HG03432 (cell line): Measurements from ENCODE around the gene RBM5.
"Not testable (repeated sequence)": the region's sequence is repeated elsewhere in the genome, so short reads cannot be mapped to it uniquely, and the experiment has no call there.

Experiments
- ATAC-seq: cut with Tn5 transposase; IDR thresholded peaks from one replicate; pipeline ENCODE4 v1.9.1; 2021; ENCODE audit warnings: mild to moderate bottlenecking, moderate library complexity; ENCODE audit not compliant: unreplicated experiment

RBM5 gene

DNA sequence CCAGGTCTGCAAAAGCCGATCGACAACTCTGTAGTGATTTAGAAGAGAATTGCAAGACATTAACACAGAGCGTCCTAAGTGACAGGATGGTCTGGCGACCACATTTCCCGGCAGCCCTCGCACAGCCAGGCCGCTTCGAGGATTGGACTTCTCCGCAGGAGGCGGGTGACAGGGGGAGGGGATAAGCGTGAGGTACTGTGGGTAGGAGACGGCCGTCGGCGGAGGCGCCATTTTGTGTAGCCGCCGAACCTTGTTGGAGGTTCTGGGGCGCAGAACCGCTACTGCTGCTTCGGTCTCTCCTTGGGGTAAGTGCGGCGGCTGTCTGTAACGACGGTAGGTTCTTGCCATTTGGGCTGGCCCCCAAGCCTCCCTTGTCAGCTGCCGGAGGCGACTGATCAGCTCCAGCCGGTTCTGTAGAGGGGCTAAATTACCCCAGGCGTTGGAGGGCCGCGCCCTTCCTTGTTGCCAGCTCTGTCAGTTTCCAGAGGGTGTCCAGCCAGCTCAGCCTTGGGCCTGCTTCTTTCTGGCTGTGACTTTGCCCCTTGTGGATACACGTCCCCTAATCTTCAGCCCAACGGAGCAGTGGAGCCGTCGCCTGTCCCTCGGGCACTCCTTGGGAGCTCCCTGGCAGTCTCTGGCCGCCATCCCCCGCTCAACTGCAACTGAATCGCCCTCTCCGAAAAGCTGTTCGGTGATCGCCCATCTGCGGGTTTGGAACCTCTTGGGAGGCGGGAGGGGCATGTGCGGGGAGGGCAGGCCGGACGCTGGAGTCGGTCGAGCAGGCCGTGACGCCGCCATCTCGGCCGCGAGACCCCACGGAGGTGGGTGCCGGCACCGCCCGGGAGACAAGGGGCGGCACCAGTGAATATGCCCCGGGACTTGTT, at the start of gene RBM5:
Gene RBM5, plus strand, starts transcription at position 195 of the 884 bp plus-strand sequence. CDS start 1,516 bp downstream, outside the sequence.
- peak; percentile 97 for ATAC-seq

GRCh38 chr3:50044976-50045375, 43.7 kb upstream of the RBM5 start:
- ATAC-seq, result no peak

GRCh38 chr3:50047426-50047825, 41.3 kb upstream of the RBM5 start:
- ATAC-seq, result no peak

DNA sequence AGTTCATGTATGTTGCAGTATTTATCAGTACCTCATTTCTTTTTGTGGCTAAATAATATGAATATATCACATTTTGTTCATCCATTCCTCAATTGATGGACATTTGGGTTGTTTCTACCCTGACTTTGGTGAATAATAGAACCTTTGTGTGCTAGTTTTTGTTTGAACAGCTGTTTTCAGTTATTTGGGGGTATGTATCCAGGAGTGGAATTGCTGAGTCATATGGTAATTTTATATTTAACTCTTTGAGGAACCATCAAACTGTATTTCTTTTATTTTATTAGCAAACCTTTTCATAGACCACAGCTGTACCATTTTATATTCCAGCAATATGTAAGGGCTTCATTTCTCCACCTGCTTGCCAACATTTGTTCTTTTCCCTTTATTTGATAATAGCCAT, 38.4 kb upstream of the RBM5 start:
- ATAC-seq, result no peak

GRCh38 chr3:50057756-50058155, 31.0 kb upstream of the RBM5 start:
- no peak for ATAC-seq

DNA sequence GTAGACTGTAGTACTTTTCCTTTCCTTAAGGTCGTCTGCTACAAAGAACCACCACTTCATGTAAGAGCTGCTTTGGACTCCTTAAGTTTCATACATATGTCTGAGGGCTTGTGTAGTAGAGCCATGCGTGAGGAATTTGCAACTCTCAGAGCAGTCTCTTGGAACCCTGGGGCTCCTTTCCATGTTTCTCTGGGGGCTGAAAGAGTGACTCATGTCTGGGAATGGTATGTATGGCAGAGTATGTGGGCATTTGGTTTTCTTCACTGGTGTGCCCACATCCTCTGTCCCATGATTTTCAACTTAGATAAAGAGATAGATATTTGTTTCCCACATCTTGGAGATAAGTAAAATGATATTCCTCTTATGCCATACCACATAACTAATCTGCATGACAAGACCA, 20.6 kb upstream of the RBM5 start:
- no peak for ATAC-seq

- ATAC-seq, result no peak
Observed at GRCh38 chr3:50078091-50078490, 10.6 kb upstream of the RBM5 start.

- no peak for ATAC-seq
Observed at GRCh38 chr3:50078622-50079021, 10.1 kb upstream of the RBM5 start.

- not testable (repeated sequence) for ATAC-seq
Observed at GRCh38 chr3:50084951-50085350, 3.8 kb upstream of the RBM5 start.

- no peak for ATAC-seq
Observed at GRCh38 chr3:50089609-50089945, 858 bp downstream of the RBM5 start.

DNA sequence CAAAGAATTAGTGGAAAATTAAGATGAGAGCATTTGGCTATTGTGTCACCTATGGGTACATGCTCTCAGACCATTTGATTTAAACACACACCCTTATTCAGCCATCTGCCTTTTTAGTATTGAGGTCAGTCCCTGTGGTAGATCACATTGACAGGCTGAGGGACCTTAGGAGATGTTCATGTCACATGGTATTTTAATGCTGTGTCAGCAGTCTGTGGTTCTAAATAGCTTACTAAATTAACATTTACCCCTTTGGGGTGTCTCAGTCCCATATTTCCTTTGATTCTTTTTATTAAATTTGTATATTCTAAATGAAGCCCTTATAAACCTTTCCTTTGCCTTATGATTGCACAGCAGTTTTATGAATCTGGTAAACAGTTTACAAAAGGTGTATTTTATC, 2.3 kb downstream of the RBM5 start:
- ATAC-seq, result no peak

GRCh38 chr3:50095352-50095998, 6.8 kb downstream of the RBM5 start:
- ATAC-seq, result no peak

GRCh38 chr3:50100386-50100785, 11.7 kb downstream of the RBM5 start:
- no peak for ATAC-seq

DNA sequence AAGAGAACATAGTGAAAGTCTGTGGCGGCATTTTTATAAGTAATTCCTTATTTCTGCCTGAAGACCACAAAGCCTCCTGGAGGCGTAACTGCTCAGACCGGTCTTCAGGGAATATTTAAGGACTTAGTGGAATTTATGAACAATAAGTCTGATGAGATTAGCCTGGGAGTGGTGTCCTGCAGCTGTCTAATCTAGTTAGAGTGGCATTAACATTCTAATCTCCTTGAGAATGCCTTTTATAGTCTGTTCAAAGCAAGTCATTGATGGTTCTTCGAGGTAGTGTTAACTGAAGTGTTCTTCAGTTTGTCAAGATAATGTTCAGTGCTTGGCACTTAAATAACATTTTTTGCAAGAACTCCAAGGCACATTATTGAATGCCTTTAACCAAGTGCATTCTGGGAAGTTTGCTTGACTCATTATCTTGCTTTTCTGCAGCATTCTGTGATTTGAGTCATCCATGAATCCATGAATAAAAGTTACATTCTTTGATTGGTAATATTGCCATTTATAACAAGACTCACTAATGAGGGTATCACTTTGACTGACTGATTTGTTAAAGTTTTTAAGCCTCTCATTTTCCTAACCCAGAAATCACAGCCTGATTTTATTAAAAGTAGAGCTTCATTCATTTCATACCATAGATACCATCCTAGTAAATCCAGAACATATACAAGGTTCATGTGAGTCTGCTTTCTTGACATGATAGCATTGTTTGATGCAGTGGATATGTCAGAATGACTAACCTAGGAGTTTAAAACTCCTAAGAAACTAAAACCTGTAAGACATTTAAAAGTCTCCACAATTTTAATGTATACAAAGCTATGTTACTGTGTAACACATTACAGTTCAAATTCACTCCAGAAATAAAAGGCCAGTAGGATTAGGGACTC, 12.5 kb downstream of the RBM5 start:
- ATAC-seq, result no peak

- ATAC-seq, result no peak
Observed at GRCh38 chr3:50102558-50102957, 13.8 kb downstream of the RBM5 start.

DNA sequence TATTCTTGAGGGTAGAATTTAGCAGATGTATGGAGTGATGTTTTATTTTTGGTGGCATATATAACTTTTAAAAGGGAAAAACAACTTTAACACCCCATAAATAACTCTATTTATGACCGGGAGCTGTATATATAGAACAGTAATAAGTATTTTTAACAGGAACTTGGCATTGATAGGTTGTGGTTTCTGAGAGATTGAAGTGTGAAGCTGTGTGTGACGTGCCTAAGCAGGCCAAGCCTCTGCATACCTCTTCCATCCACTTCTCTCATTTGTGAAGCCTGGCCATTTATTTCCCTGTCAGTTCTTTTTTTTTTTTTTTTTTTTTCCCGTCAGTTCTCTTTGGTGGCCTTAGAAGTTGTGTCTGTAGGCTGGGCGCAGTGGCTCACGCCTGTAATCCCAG, 23.0 kb downstream of the RBM5 start:
- no peak for ATAC-seq

GRCh38 chr3:50112462-50112861, 23.7 kb downstream of the RBM5 start:
- ATAC-seq, result no peak

GRCh38 chr3:50117120-50117519, 28.4 kb downstream of the RBM5 start:
- no peak for ATAC-seq

DNA sequence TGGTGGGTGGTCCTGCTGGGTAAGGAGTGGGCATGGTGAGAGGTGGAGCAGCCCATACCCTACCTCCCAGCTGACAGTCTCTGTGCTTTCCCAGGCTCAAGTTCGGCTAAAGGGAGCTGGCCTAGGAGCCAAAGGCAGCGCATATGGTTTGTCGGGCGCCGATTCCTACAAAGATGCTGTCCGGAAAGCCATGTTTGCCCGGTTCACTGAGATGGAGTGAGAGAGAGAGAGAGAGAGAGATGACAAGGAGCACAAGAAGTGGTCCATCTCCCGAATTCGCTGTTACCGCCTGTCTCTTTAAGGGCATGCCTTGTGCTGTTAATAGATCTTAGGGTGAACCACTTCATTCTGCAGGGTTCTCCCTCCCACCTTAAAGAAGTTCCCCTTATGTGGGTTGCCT, 29.5 kb downstream of the RBM5 start:
- ATAC-seq, result no peak

GRCh38 chr3:50119786-50120185, 31.1 kb downstream of the RBM5 start:
- ATAC-seq, result no peak

DNA sequence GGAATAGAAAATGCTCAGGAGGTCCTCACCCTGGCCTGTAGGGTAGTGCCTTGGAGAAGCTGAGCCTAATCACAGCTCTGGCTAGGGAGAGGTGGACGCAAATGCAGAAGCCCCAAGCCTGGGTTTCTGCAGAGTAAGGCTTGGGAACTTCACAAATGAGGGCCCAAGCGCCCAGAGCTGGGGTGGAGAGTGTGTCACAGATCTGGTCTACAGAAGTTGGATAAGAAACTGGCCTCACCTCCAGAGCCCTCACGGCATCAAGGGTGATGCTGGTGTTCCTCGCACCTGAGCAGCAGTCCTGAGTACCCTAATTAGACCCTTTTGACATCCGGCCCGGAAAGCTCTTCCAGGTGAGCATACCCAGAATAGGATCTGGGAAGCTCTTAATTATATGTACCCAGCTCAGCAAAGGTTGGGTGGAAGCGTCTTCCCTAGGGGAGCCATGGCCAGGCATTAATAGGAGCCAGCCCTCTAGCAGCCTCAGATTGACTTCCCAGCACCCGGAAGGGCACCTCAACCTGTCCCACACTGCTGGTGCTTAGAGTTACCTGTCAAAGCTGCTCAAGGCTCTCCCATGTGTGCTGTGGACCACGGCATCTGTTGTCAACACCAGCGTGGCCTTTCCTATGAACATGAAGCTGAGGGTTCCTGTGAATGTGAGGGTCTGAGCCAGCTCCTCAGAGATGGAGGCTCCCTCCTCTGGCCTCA, 31.8 kb downstream of the RBM5 start:
- ATAC-seq, result no peak
